Neutrophil (primary cell): Measurements from ENCODE around the gene PTPN4.

Experiments used
- H3K27ac ChIP-seq: fragments of 200-600 bp; sonication (generic); 2 replicates; pipeline ENCODE4 v1.5.1; 2016; ENCODE audit warnings: mild to moderate bottlenecking, moderate library complexity
- H3K27me3 ChIP-seq: fragments of 200-600 bp; sonication (generic); 2 replicates; pipeline ENCODE4 v1.6.0; 2016; ENCODE audit warnings: mild to moderate bottlenecking
- H3K36me3 ChIP-seq: fragments of 200-600 bp; sonication (generic); 2 replicates; pipeline ENCODE4 v1.5.1; 2017
- H3K4me1 ChIP-seq, 2 experiments: fragments of 200-600 bp in 1 of 2; sonication (generic) in 1 of 2; 1 replicate in 1 of 2; 2 replicates in 1 of 2; pipeline versions ENCODE4 v1.5.1 to v1.6.1; 2013 to 2016; ENCODE audit warnings: low read depth in 1 of 2, low read length in 1 of 2, mild to moderate bottlenecking in 1 of 2, moderate library complexity in 1 of 2; ENCODE audit not compliant: control insufficient read depth in 1 of 2, insufficient read depth in 1 of 2
- H3K4me3 ChIP-seq, 2 experiments: fragments of 200-600 bp in 1 of 2; sonication (generic) in 1 of 2; 1 replicate in 1 of 2; 2 replicates in 1 of 2; pipeline ENCODE4 v1.5.1; 2013 to 2016; ENCODE audit warnings: low read depth in 1 of 2, low read length in 1 of 2, mild to moderate bottlenecking in 1 of 2, moderate library complexity in 1 of 2
- H3K9me3 ChIP-seq: fragments of 200-600 bp; sonication (generic); 2 replicates; pipeline ENCODE4 v1.5.1; 2016
- TF ChIP-seq, protein P1 (sequence below): fragments of 200-600 bp; sonication (generic); IDR thresholded peaks from 2 replicates; pipeline ENCODE4 v1.5.1; 2016; ENCODE audit warnings: antibody characterized with exemption

The PTPN4 gene

DNA sequence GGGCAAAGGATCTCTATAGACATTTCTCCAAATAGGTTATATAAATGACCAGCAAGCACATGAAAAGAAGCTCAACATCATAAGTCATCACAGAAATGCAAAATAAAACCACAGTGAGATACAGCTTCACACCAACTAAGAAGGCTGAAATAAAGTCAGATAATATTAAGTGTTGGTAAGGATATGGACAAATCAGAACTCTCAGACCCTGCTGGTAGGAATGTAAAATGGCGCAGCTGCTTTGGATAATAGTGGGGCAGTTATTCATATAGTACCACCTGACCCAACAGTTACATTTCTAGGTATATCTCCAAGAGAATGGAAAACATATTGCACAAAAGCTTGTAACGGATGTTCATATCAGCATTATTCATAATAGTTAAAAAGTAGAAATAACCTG, 267.2 kb downstream of the PTPN4 start:
- H3K27ac ChIP-seq: no peak overlapping the region
- TF ChIP-seq, protein P1, sequence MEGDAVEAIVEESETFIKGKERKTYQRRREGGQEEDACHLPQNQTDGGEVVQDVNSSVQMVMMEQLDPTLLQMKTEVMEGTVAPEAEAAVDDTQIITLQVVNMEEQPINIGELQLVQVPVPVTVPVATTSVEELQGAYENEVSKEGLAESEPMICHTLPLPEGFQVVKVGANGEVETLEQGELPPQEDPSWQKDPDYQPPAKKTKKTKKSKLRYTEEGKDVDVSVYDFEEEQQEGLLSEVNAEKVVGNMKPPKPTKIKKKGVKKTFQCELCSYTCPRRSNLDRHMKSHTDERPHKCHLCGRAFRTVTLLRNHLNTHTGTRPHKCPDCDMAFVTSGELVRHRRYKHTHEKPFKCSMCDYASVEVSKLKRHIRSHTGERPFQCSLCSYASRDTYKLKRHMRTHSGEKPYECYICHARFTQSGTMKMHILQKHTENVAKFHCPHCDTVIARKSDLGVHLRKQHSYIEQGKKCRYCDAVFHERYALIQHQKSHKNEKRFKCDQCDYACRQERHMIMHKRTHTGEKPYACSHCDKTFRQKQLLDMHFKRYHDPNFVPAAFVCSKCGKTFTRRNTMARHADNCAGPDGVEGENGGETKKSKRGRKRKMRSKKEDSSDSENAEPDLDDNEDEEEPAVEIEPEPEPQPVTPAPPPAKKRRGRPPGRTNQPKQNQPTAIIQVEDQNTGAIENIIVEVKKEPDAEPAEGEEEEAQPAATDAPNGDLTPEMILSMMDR: no peak
- no peak overlapping the region for H3K4me3 ChIP-seq
- no peaks in the 10 kb centered on the region for H3K4me1 ChIP-seq
- no peaks in the 10 kb centered on the region for H3K27me3 ChIP-seq
- no peaks in the 10 kb centered on the region for H3K9me3 ChIP-seq
- no peaks in the 10 kb centered on the region for H3K36me3 ChIP-seq

DNA sequence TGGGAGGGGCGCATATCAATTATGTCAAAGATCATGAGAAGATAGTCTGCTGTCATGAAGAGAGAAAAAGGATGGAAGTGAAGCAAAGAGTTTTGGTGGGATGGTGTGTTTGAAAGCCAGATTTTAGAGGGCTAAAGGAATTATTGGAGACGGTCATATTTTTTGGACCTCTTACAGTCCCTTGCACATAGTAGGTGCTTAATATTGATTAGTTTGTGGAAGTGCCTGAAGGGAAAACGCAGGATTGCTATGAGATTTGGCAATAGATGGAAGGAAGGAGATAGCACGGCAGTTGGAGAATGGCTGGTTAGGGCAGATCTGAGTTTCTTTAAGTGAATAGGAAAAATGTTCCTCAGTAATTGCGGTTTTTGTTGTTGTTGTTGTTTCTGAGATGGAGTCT, 269.1 kb downstream of the PTPN4 start:
- no peaks in the 10 kb centered on the region for H3K9me3 ChIP-seq
- H3K36me3 ChIP-seq: no peaks in the 10 kb centered on the region
- H3K4me1 ChIP-seq: no peaks in the 10 kb centered on the region
- H3K27ac ChIP-seq: no peak overlapping the region
- TF ChIP-seq, protein P1: no peak
- no peak overlapping the region for H3K4me3 ChIP-seq
- no peaks in the 10 kb centered on the region for H3K27me3 ChIP-seq

DNA sequence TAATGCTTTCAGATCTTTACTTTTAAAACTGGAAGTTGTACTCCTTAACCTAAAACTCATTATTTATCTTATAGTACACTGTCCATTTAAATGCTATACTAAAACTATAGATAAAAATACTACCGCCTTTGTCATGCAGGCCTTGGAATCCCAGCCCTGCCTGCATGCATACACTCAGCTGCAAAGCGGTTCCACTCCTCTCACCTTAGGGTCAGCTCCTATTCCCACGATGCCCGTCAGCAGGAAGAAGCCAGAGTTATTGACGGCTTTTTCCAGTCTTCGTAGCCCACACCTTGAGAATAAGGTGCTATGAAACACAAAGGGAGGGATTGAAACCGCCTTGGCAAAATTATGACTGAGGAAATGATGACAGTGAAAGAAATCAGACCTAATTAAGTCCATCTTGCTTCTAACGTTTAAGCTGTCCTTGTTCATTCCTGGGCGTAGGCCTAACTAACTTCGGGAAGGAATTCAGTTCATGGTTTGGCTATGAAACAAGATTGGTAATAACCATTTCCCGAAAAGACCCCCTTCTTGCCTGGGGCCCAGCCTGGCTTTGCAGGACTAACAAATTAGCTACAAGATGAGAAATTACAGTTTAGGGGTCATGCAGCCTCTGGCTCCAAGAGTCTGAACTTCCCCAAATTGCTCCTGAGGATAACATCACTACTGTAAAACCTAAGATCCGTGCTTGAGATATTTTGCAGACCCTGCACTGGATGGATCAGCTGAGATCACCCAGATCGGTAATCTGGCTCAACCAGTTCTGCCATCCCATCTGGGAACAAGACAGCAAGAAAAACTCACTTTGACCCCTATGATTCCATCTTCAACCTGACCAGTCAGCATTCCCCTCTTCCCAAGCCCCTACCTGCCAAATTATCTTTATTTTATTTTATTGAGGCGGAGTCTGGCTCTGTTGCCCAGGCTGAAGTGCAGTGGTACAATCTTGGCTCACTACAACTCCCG, 270.2 kb downstream of the PTPN4 start:
- Histone ChIP-seq H3K4me1 (no peaks in the 10 kb centered on the region), H3K27me3 (no peaks in the 10 kb centered on the region), H3K36me3 (no peaks in the 10 kb centered on the region), H3K4me3 (no peak overlapping the region), H3K27ac (no peak overlapping the region), H3K9me3 (no peaks in the 10 kb centered on the region)
- TF ChIP-seq, protein P1: no peak

DNA sequence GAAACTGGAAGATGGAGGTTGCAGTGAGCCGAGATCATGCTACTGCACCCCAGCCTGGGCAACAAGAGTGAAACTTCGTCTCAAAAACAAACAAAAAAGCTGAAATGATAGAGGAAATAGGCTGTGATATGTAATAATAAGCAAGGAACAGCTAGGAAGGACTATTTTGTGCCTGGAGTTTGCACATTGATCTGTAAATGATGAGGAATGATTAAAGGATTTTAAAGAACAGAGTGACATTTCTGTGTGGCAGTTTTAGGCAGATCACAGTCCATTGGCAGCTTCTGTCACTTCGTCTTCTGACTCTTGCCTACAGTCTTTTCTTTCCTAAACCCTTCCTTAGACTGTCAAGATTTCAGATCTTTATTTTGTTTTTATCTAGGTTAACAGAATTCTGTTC, 272.6 kb downstream of the PTPN4 start:
- TF ChIP-seq, protein P1: no peak
- H3K36me3 ChIP-seq: no peaks in the 10 kb centered on the region
- H3K27ac ChIP-seq: no peak overlapping the region
- no peaks in the 10 kb centered on the region for H3K9me3 ChIP-seq
- no peaks in the 10 kb centered on the region for H3K27me3 ChIP-seq
- no peak overlapping the region for H3K4me3 ChIP-seq
- no peaks in the 10 kb centered on the region for H3K4me1 ChIP-seq
